KOPT-K1 (cell line): Measurements from ENCODE around the gene DENND4A.

Experiments used
- H3K27ac ChIP-seq: fragments of 200-600 bp; sonication (generic); 2 replicates; pipeline ENCODE4 v1.5.1; 2016; ENCODE audit warnings: antibody characterized with exemption, mild to moderate bottlenecking, low read depth, low read length; ENCODE audit not compliant: poor library complexity, severe bottlenecking
- H3K36me3 ChIP-seq: fragments of 200-600 bp; sonication (generic); 2 replicates; pipeline ENCODE4 v1.5.1; 2017; ENCODE audit warnings: antibody characterized with exemption, mild to moderate bottlenecking, low read length, moderate library complexity; ENCODE audit not compliant: insufficient read depth
- H3K9me3 ChIP-seq: fragments of 200-600 bp; sonication (generic); 2 replicates; pipeline ENCODE4 v1.5.1; 2017; ENCODE audit warnings: antibody characterized with exemption, low read length, mild to moderate bottlenecking; ENCODE audit not compliant: insufficient read depth, poor library complexity, severe bottlenecking

DENND4A gene

DNA sequence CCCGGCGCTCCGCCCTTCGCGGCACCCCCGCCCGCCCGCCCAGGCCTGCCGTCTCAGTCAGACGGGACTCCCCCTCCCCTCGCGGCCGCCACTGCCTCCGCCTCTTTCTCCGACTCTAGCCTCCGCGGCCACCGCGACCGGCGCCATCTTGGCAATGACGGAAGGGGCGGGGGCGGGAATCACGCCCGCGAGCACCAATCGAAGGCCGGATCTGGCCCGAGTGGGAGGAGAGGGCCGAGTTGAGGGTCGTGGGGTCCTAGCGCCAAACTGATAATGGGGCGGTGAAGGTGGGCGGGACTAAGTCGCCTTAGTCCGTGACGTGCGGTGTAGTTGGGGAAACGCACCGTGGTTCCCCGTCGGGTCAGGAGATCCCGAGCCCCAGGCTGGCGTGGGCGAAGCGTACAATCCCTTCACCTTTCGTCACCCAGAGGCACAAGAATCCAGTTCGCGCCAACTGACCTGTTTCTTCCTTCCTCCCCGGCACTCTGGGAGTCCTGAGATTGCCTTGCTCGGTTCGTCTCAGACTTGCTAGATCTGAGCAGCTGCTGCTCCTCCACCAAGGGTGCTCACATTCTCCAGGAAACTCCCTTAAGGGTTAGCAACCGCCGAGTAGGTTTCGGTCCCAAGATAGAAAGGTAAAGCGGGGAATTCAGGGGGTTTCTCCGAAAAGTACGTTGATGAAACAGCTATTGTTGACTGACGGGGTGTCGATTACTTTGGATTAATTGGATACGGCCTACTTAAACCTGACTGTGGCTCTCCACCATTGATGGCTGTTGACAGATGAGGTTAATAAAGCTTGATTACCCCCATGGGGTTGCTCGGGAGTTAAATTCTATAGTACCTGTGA, at the start of gene DENND4A:
Gene DENND4A, minus strand, starts transcription at position 156 of the 850 bp plus-strand sequence. CDS start 35,843 bp downstream, outside the sequence.
- H3K36me3 ChIP-seq, result no peaks in the 10 kb centered on the region
- H3K9me3 ChIP-seq, result no peaks in the 10 kb centered on the region
- H3K27ac ChIP-seq, result peak within 1 kb of the TSS; percentile 76

DNA sequence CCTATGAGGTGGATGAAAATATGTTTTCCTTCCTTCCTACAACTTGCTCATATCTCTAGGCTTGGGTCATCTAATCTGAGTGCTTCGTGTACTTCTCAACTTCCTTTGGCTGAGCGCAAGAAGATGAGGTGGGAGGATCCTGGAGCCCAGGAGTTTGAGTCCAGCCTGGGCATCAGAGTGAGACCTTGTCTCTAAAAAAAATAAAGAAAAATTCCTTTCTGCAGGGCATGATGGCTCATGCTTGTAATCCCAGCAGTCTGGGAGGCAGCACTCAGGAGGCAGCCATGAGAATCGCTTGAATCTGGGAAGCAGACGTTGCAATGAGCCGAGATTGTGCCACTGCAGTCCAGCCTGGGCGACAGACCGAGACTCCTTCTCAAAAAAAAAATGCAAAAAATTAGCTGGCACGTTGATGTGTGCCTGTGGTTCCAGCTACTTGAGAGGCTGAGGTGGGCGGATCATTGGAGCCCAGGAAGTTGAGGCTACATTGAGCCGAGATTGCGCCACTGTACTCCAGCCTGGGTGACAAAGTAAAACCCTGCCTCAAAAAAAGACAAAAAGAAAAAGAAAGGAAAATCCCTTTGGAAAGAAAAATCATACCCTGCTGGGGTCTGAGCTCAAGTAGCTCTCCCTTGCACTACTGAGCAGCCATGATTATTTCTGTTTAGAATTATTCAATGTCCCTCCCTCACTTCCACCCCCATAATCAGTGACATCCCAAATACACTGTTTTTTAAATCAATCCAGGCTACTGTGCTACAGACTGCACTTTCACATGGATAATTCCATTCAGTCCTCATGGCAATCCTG, 49.2 kb upstream of the DENND4A start:
- H3K36me3 ChIP-seq, result no peaks in the 10 kb centered on the region
- no peak overlapping the region for H3K27ac ChIP-seq
- no peaks in the 10 kb centered on the region for H3K9me3 ChIP-seq

DNA sequence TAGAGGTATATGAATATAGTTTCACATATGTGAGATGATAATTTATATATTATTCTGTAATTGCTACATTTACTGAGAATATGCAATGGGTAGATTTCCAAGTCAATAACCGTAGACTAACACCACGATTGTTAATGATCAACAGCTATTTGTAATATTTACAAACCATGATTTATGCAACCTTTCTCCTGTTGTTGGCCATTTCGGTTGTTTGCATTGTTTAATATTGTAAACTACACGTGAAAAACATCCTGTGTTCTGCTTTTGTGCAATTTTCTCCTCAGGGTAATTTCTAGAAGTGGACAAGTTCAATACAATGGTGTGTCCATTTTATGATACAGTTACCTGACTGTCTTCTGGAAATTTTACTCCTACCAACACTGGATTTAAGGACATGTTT, 47.9 kb upstream of the DENND4A start:
- H3K27ac ChIP-seq, result no peak overlapping the region
- H3K36me3 ChIP-seq, result no peaks in the 10 kb centered on the region
- no peaks in the 10 kb centered on the region for H3K9me3 ChIP-seq

DNA sequence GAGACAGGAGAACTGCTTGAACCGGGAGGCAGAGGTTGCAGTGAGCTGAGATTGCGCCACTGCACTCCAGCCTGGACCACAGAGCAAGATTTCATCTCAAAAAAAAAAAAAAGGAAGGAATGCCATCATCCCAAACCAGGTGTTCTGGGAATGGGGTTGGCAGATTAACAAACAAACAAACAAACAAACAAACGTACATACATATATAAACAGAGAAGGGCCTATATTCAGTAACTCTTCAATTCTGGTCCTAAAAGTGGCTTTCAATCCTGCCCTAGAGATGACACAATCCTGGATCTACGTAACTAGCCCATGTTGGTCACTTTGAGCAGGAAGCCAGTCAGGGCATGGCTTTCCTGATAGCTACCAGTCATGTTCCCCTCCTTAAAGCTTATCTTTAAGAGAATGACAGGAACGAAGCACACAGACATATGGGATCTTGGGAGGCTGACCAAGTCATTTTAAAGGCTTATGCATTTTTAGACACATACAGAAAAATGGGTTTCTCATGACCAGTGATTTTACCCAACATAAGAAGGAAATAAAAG, 47.3 kb upstream of the DENND4A start:
- no peaks in the 10 kb centered on the region for H3K36me3 ChIP-seq
- H3K9me3 ChIP-seq, result no peaks in the 10 kb centered on the region
- H3K27ac ChIP-seq, result no peak overlapping the region

DNA sequence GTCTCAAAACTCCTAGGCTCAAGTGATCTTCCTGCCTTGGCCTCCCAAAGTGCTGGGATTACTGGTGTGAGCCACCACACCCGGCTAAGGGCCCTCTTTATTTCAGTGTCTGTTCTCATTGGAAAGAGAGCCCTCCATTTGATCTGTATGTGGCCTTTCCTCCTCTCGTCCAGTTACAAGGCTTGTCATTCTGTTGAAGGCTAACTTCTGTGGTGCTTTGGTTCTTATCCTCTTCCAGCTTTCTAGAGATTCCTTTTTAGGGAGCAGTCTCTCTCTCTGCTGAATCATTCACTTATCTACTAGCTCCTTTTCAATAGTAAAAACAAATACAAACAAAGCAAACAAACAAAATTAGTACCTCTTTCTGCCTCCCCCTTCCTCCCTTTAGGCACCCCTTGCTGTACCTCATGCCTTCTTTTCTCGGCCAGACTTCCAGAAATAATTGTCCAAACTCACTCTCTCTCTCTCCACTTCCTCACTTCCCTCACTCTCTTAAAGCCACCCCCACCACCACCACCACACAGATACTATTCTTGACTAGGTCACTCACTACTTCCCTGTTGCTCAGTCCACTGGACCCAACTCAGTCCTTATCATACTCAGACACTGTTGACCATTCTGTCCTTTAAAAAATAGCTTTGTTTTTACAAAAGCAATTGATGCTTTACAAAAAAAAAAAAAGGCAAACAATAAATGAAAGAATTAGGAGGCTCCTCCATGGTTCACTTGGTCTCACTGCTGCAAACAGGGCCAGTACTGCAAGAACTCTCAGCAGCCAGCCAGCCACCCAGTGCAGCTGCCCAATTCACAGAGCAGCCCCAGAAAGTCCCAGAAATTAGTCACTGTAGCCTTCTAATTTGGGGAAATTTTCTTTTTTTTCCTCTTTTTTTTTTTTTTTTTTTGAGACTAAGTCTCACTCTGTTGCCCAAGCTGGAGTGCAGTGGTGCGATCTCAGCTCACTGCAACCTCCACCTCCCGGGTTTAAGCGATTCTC, 45.5 kb upstream of the DENND4A start:
- Histone ChIP-seq H3K36me3 (no peaks in the 10 kb centered on the region), H3K9me3 (no peaks in the 10 kb centered on the region), H3K27ac (no peak overlapping the region)

GRCh38 chr15:65836665-65837064, 44.6 kb upstream of the DENND4A start:
- Histone ChIP-seq H3K36me3 (no peaks in the 10 kb centered on the region), H3K9me3 (no peaks in the 10 kb centered on the region), H3K27ac (no peak overlapping the region)

DNA sequence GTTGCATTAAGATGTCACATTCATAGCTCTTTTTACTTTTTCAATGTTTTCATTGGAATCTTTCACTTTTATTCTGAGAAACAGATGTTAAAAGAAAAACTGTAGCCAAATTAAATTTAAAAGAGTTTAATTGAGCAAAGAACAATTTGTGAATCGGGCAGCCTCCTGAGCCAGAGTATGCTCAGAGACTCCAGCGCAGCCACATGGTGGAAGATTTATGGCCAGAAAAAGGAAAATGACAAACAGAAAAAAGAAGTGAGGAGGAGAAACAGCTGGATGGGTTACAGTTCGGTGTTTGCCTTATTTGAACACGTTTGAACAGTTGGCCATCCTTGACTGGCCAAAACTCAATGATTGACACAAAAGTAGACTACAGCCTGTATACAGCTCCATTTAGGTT, 43.4 kb upstream of the DENND4A start:
- Histone ChIP-seq H3K36me3 (no peaks in the 10 kb centered on the region), H3K9me3 (no peaks in the 10 kb centered on the region), H3K27ac (no peak overlapping the region)

DNA sequence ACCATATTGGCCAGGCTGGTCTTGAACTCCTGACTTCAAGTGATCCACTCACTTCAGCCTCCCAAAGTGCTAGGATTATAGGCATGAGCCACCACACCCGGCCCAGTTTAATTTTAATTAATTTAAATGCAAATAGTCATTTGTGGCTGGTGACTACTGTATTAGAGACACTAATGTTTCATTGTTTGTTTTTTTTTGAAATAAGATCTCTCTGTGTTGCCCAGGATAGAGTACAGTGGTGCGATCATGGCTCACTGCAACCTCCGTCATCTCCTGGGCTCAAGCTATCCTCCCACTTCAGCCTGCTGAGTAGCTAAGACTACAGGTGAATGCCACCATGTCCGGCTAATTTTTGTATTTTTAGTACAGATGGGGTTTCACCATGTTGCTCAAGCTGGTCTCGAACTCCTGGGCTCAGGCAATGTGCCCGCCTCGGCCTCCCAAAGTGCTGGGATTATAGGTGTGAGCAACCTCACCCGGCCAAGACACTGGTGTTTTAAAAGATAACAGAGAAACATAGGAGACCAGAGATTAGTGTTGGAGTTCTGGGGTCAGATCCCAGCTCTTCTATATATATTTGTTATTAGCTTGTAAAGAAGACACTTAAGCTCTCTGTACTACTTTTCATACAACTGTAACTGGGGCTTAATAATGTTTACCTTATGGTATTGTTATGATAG, 42.6 kb upstream of the DENND4A start:
- H3K27ac ChIP-seq, result no peak overlapping the region
- H3K36me3 ChIP-seq, result no peaks in the 10 kb centered on the region
- no peaks in the 10 kb centered on the region for H3K9me3 ChIP-seq

DNA sequence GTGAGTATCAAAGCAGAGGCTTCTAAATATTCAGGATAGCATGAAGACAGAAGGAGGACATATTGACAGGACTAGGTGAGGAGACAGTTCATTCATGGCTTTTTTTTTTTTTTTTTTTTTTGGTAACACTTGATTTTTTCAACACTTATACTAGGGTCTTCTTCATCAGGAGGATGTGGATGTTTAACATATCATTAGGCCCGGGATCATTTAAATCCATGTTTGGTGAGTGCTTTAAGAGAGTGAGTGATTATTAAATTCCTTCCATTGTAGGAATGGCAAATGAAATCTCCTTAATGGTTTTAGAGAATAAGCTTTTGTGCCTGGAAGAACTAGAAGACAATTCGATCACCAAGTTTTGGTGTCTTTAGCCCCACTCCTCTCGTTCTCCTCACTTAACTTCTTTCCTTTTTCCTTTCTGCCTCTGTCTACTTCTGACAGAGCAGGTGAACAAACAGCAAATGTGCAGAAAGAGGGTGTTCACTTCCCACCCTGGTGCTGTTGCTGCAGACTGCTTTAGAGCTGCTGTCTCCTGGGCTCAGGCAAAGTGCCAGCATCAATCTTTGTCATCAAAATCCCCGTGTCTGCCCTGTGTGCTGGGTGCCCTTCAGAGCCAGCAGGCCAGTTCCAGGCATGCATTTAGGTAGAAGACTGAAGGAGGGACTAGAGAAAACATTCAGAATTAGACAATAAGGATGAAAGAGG, 41.6 kb upstream of the DENND4A start:
- H3K9me3 ChIP-seq, result no peaks in the 10 kb centered on the region
- H3K27ac ChIP-seq, result peak overlapping the region; percentile 19

GRCh38 chr15:65832549-65833364, 40.7 kb upstream of the DENND4A start:
- no peaks in the 10 kb centered on the region for H3K9me3 ChIP-seq
- peak overlapping the region; percentile 19 for H3K27ac ChIP-seq
- H3K36me3 ChIP-seq, result no peaks in the 10 kb centered on the region

More for the DNA sequence above, 41.6 kb upstream of the DENND4A start:
- no peaks in the 10 kb centered on the region for H3K36me3 ChIP-seq

DNA sequence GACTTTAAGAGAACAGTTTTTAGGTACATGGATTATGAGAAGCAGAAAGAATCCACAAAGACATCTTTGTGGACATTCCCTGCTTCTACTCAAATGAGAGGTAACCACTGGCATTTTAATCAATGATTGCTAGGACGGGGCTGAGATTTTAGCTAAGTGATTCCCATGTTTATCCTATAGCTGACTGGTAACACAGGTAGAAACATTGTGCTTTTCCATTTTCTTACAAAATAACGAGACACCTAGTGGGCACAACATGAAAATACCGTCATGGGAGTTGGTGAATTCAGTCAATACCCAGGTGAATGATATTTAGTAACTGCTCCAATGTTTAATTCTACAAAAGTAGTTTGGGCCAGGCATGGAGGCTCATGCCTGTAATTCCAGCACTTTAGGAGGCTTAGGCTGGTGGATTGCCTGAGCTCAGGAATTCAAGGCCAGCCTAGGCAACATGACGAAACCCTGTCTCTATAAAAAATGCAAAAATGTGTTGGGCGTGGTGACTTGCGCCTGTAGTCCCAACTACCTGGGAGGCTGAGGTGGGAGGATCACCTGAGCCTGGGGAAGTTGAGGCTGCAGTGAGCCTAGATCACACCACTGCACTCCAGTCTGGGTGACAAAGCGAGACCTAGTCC, 37.2 kb upstream of the DENND4A start:
- H3K27ac ChIP-seq, result no peak overlapping the region
- H3K36me3 ChIP-seq, result no peaks in the 10 kb centered on the region
- no peaks in the 10 kb centered on the region for H3K9me3 ChIP-seq

DNA sequence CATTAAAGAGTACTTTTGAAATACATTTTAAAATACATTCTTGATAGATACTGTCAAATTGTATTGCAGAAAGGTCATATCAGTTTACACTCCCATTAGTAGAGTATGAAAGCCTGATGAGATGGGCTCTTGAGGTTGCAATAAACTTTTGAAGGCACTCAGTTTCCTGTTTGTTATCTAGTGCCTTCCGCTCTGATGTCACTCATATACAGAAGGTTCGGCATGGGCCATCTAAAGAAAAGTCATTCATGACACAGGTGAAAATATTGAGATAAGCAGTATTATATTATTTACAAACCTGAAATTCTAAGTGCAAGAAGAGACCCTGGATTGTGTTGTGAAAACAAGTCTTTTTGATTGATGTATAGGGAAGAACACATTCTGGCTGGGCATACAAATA, 36.5 kb upstream of the DENND4A start:
- H3K9me3 ChIP-seq, result no peaks in the 10 kb centered on the region
- no peaks in the 10 kb centered on the region for H3K36me3 ChIP-seq
- H3K27ac ChIP-seq, result no peak overlapping the region
